Coronary artery (tissue), 2 donors: ENCODE measurements around the gene MED20.

Experiments
- DNase-seq: peaks from one replicate; pipeline ENCODE4 v3.0.0-alpha.2; 2017; ENCODE audit warnings: low spot score
- H3K27ac ChIP-seq, 2 donors: fragments of 200-600 bp; sonication (generic); one replicate each; pipeline ENCODE4 v1.5.1; 2016 to 2019
- H3K4me3 ChIP-seq: fragments of 200-600 bp; sonication (generic); 2 replicates; pipeline ENCODE4 v1.5.1; 2016; ENCODE audit warnings: mild to moderate bottlenecking, moderate library complexity
- TF ChIP-seq, protein P1 (sequence below): fragments of 200-600 bp; sonication (generic); IDR thresholded peaks from one replicate; pipeline ENCODE4 v1.5.1; 2019; ENCODE audit warnings: antibody characterized with exemption

Gene MED20

DNA sequence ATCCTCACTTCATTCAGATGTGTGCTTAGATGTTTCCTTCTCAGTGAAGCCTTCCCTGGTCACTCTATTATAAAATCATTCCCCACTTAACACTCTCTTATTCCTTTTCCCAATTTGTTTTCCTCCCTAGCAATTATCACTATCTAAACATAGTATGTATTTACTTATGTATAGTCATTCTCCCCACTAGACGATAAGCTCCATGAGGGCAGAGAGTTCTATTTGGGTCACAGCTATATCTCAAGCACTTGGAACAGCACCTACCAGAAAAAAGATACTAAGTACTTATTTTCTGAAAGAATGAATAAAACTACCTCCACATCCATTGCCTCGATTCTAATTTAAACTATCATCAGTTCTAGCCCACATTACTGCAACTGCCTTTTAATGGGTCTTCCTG lies 62.2 kb downstream of the MED20 start:
- Histone ChIP-seq H3K4me3 (no peak overlapping the region), H3K27ac (no peak overlapping the region)
- DNase-seq = no peak
- TF ChIP-seq, protein P1, sequence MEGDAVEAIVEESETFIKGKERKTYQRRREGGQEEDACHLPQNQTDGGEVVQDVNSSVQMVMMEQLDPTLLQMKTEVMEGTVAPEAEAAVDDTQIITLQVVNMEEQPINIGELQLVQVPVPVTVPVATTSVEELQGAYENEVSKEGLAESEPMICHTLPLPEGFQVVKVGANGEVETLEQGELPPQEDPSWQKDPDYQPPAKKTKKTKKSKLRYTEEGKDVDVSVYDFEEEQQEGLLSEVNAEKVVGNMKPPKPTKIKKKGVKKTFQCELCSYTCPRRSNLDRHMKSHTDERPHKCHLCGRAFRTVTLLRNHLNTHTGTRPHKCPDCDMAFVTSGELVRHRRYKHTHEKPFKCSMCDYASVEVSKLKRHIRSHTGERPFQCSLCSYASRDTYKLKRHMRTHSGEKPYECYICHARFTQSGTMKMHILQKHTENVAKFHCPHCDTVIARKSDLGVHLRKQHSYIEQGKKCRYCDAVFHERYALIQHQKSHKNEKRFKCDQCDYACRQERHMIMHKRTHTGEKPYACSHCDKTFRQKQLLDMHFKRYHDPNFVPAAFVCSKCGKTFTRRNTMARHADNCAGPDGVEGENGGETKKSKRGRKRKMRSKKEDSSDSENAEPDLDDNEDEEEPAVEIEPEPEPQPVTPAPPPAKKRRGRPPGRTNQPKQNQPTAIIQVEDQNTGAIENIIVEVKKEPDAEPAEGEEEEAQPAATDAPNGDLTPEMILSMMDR = no peak
